GM19463 (cell line): ENCODE data around the gene SLC30A7.
"Not testable (repeated sequence)": the region's sequence is repeated elsewhere in the genome, so short reads cannot be mapped to it uniquely, and the experiment has no call there.

Experiments
- ATAC-seq: cut with Tn5 transposase; IDR thresholded peaks from one replicate; pipeline ENCODE4 v1.9.1; 2021; ENCODE audit warnings: mild to moderate bottlenecking, moderate library complexity; ENCODE audit not compliant: unreplicated experiment

Gene SLC30A7

DNA sequence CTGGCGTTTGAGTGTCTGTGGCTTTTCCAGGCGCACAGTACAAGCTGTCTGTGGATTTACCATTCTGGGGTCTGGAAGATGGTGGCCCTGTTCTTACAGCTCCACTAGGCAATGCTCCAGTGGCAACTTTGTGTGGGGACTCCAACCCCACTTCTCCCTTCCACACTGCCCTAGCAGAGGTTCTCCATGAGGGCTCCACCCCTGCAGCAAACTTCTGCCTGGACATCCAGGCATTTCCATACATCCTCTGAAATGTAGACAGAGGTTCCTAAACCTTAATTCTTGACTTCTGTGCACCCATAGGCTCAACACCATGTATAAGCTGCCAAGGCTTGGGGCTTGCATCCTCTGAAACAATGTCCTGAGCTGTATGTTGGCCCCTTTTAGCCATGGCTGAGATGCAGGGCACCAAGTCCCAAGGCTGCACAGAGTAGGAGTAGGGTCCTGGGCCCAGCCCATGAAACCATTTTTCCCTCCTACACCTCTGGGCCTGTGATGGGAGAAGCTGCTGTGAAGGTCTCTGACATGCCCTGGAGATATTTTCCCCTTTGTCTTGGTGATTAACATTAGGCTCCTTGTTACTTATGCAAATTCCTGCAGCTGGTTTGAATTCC, 5.9 kb upstream of the SLC30A7 start:
- ATAC-seq, result not testable (repeated sequence)

- no peak for ATAC-seq
Measured at GRCh38 chr1:100891380-100891779, 4.5 kb upstream of the SLC30A7 start.

DNA sequence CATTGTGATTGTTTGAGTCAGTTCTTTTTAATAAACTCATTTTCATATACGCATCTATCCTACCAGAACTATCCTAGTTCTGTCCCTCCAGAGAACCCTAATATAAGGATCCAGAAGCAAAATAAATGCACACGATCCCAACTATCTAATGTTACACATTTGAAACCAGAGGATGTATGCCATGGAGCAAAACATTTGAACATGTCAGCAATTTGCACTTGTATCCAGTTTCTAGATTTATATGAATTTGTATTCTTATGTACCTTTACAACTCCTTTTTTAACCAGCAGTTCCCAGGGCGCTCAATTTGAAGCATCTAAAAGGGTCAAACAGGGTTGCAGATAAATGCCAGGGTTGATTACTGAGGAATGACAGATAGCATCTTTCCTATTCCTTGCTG, 3.3 kb upstream of the SLC30A7 start:
- ATAC-seq, result no peak

DNA sequence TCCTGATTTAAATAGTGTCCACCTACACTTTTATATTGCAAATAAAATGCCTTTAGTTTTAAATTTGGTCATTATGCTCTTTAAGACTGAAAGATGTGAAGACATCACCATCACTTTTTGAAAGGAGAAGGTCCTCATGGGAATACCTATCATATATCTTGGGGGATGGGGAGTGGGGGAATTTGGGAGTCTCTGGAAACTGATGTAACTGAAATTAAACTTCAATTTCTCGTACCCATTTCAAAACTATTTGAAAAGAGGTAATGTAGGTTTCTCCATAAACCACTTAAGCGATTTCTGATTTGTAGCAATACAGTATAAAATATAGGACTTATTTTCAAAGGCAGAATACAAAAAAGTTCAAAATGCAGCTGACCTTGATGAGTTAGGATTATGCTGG, 2.2 kb upstream of the SLC30A7 start:
- ATAC-seq, result no peak

DNA sequence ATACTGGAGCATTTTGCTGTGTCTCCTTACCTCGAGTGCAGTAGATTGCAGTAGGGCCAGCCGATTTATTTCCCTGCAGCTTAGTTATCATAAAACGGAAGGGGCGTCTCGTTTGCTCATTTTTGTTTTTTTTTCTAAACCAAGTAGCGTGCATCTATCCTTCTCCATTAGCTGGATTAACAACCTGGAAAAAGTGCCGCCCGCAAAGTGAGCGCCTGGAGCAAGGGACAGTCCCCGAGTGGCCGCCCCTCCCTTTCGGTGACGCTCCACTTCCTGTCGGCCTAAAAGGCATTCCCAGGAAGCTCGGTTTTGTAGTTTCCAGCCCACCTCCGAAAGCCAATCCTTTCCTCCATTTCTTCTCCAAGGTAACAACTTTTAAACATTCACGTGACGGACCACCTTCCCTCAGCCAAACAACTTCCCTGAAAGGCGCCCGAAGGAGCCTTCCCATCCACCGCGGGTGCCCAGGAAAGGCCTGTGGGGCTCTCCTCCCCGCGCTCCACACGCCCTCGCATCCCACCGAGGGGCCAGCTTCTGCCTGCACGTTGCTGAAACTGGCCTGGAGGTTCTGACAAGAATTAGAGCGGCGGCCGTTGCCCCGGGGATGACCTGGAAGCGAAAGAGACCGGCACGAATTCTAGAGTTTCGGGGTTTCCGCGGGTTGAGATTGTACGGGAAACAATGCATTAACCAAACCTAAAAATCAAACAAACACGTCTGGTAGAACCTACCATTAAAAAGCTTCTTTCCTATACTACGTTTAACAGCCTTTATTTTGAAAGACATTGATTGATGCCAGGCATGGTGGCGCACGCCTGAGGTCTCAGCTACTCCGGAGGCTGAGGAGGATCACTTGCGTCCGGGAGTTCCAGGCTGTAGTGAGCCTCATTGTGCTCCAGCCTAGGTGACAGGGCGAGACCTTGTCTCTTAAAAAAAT, 1.0 kb upstream of the SLC30A7 start, which contains the start of gene EXTL2:
EXTL2 (minus strand) TSS at position 240 of the 937 bp plus-strand sequence. CDS start 6,085 bp downstream, outside the sequence.
- peak; percentile 38 for ATAC-seq

- peak; percentile 20 for ATAC-seq
Measured at GRCh38 chr1:100896481-100896982, 642 bp downstream of the SLC30A7 start.

- ATAC-seq, result no peak
Measured at GRCh38 chr1:100902365-100902764, 6.5 kb downstream of the SLC30A7 start.

DNA sequence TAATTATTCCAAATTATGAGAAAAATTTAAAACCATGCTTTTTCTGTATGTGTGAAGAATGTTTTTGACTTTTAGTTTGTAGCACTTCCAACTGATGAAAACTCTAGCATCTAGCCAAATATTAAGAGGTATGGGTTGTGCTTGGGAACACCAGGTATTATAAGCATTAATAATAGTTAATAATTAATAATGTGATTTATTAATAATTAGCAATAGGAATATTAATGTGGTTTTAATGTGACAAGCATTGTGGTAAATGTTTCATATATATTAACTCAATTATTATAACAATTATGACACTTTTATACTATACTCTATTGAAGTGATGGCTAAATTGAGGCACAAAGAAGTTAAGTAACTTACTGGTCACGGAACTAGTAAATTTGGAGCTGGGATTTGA, 7.9 kb downstream of the SLC30A7 start:
- no peak for ATAC-seq

DNA sequence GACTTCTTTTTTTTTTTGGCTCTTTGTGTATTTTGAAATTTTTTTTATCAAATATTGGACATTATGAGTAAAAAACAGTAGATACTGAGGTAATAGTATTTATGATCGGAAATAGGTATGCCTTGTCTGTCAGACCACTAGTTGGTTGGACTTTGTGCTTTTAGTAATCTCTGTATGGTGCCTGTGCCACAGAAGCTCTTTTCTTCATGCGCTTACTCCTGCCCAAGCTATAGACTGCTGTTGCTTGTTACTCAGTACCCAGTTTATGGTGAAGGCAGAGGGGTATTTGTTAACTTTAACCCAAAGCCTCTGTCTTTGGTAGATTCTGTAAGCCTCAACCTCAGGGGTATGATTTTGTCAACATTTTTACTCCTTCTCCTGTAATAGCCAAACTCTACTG, 8.6 kb downstream of the SLC30A7 start:
- ATAC-seq, result no peak

DNA sequence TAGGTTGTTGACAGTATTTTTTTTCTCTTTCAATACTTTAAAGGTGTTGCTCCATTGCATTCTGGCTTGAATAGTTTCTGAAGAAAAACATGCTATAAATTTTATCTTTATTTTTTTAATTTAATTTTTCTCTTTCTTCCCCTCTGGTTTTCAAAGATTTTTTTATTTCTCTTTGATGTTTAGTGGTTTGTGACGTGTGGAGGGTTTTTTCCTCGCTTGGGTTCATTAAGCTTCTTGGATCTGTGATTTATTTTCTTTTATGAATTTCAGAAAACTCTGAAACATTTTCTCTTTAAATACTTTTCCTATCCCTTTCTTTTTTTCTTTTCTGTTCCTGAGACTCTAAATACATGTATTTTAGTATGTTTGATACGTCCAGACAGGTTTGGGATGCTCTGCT, 9.3 kb downstream of the SLC30A7 start:
- ATAC-seq, result no peak

GRCh38 chr1:100907887-100908286, 12.0 kb downstream of the SLC30A7 start:
- ATAC-seq, result no peak

DNA sequence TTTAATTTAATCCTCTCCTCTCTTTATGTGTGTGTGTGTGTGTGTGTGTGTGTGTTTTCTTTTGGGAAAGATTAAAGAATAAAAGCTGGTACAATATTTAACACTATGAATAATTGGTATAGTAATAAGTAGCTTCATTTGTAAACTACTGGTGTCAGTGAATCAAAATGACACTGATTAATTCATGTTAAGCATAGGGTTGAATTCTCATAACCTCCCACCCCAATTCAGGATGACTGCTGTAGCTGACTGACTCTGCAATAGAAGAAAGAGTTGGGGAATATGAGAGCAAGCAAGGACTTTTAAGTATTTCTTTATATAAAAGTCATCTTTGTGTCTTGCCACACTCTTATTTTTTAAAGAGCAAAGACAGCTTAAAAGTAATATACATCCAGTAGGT, 13.1 kb downstream of the SLC30A7 start:
- ATAC-seq, result no peak

GRCh38 chr1:100912019-100912418, 16.1 kb downstream of the SLC30A7 start:
- ATAC-seq, result no peak

DNA sequence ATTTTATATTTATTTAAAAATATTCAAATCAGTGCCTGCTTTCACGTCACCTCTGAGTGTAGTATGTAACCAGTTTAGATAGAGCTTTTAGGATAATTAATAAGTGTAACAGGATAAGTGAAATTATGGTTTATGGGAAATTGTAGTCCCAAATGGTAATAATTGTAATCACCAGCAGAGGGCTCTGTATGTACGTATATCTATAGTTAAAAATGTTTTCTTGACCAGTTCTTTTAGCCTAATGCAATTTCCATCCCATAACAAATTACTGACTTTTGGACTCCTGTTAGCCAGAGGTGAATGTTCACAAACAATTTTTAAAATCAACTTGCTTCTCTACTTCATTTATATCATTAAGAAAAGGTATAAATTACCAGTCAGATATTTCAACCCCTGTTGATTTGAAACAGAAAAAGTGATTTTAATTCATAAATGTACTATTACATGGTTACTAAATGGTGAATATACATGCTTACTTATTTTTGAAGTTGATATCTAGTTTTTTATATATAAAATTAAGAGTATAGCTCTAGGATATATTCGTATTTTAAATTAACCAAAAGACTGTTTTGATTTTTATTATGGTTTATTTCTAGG, 25.3 kb downstream of the SLC30A7 start:
- no peak for ATAC-seq

DNA sequence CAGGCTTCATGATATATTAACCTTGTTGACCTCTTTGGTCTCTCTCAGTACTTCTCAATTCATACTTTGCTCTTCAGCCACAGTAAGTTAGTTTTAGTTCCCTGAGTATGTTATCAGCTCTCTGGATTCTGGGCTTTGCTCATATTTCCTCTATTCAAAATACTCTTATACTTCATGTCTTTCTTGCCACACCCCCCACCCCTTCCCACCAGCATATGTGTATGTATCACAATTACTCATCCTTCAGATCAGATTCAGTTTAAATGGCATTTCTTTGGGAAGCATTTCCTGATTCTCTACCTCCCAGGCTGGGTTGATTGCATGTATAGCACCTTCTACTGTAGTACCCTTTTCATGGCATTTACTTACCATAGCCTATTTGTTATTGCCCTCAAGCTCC, 28.3 kb downstream of the SLC30A7 start:
- ATAC-seq, result no peak

GRCh38 chr1:100924991-100925390, 29.1 kb downstream of the SLC30A7 start:
- no peak for ATAC-seq

GRCh38 chr1:100926240-100926639, 30.4 kb downstream of the SLC30A7 start:
- ATAC-seq, result no peak

DNA sequence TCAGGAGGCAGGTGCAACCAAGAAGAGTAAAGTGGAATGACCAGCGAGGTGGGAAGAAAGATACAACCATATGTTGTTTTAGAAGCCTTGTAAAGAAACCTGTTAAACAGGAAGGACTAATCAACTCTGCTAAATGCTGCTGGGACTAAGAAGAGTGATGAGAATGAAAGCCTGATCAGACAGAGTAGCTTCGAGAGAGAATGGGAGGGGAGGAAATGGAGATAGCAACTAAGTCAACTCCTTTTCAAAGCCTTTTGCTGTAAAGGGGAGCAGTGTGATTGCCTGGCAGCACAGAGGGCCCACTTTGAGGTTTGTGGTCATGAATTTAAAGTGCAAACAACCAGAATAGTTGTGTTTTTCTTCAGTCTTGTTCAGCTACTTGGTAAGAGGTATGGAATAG, 31.4 kb downstream of the SLC30A7 start:
- no peak for ATAC-seq

DNA sequence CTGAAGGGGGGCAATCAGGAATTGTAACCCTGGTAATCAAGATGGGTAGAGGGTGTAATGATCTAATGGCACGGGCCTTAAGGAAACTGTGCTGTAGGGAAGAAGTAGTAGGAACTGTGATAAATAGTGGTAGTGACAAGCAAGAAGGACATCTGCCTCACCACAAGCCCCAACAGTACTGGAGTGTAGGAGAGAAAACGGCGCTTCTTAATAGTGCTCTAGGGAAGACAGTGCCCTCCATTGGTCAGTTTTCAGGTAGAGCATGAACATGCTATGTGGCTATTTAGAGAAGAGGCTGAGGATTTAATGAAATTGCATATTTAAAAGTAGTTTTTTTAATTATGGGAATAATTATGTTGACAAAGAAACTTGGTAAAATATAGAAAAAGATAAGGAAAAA, 32.2 kb downstream of the SLC30A7 start:
- no peak for ATAC-seq

DNA sequence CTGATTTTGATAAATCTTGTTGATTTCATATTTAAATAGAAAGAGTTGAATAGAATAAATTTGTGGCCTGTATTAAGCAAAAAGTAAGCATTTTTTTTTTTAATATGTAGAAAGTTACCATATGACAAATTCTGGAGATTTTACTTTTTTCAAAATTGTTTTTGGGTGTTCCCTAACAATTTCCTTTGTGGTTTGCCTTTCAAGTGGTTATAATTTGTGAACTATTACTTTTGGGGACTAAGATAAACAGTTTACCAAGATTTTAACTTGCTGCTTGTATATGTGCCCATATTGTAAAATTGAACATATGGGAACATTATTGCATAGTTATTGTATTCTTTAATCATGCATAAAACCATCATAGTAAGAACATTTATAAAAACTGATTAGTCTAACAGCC, 34.6 kb downstream of the SLC30A7 start:
- no peak for ATAC-seq

- ATAC-seq, result no peak
Measured at GRCh38 chr1:100931716-100932115, 35.8 kb downstream of the SLC30A7 start.

DNA sequence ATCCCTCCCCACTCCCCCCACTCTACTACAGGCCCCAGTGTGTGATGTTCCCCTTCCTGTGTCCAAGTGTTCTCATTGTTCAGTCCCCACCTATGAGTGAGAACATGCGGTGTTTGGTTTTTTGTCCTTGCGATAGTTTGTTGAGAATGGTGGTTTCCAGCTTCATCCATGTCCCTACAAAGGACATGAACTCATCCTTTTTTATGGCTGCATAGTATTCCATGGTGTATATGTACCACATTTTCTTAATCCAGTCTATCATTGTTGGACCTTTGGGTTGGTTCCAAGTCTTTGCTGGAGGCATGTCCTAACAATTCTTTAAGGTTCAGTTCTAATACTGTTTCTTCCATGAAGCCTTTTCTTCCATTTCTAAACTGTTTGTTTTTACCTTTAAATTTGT, 37.7 kb downstream of the SLC30A7 start:
- not testable (repeated sequence) for ATAC-seq
